PFSK-1 (cell line): ENCODE data around the gene WNK2.

Experiments
- FOXP2 ChIP-seq: optimal IDR thresholded peaks from 2 replicates; pipeline ENCODE3; 2011; ENCODE audit warnings: borderline replicate concordance, control low read depth, inconsistent platforms; ENCODE audit not compliant: insufficient read depth; ENCODE audit errors: extremely low read length, extremely low read depth
- POLR2AphosphoS5 ChIP-seq: IDR thresholded peaks from 2 replicates; pipeline ENCODE4 v1.6.1; 2012; ENCODE audit warnings: low read depth, mild to moderate bottlenecking, control low read depth, low read length, moderate library complexity
- REST ChIP-seq, 2 experiments: IDR thresholded peaks; 2 replicates each; pipeline versions ENCODE4 v1.6.1 to v1.8.0; 2011 to 2012; ENCODE audit warnings: low read depth in 2 of 2, low read length in 2 of 2, control low read depth in 1 of 2, inconsistent platforms in 1 of 2, mild to moderate bottlenecking in 1 of 2, moderate library complexity in 1 of 2; ENCODE audit not compliant: insufficient read depth in 1 of 2
- SIN3A ChIP-seq: IDR thresholded peaks from 2 replicates; pipeline ENCODE4 v1.6.1; 2012; ENCODE audit warnings: mild to moderate bottlenecking, low read length, moderate library complexity, borderline replicate concordance; ENCODE audit not compliant: insufficient read depth
- TAF1 ChIP-seq: IDR thresholded peaks from 2 replicates; pipeline ENCODE4 v1.6.1; 2012; ENCODE audit warnings: low read length, control low read depth, borderline replicate concordance; ENCODE audit not compliant: insufficient read depth

The WNK2 gene

GRCh38 chr9:93198838-93199625, 15.1 kb downstream of the WNK2 start:
- TF ChIP-seq REST (IDR thresholded peaks at IDR 0.05; ENCODE audit: insufficient read depth in 1 of 2, low read depth in 2 of 2, low read length in 2 of 2), result no peak
- TF ChIP-seq POLR2AphosphoS5, result no peak
- no peak for TF ChIP-seq FOXP2
- no peak for TF ChIP-seq TAF1
- no peak for TF ChIP-seq SIN3A

- TF ChIP-seq REST (IDR thresholded peaks at IDR 0.05; ENCODE audit: insufficient read depth in 1 of 2, low read depth in 2 of 2, low read length in 2 of 2) (no peak), SIN3A (no peak), FOXP2 (no peak), TAF1 (no peak), POLR2AphosphoS5 (no peak)
Observed at GRCh38 chr9:93200449-93200742, 16.5 kb downstream of the WNK2 start.

GRCh38 chr9:93200989-93201334, 17.0 kb downstream of the WNK2 start:
- TF ChIP-seq SIN3A (no peak), REST (IDR thresholded peaks at IDR 0.05; ENCODE audit: insufficient read depth in 1 of 2, low read depth in 2 of 2, low read length in 2 of 2) (no peak)

GRCh38 chr9:93203026-93203717, 19.2 kb downstream of the WNK2 start:
- TF ChIP-seq POLR2AphosphoS5 (no peak), REST (IDR thresholded peaks at IDR 0.05; ENCODE audit: insufficient read depth in 1 of 2, low read depth in 2 of 2, low read length in 2 of 2) (no peak), SIN3A (no peak), FOXP2 (no peak), TAF1 (no peak)
